Esophagus squamous epithelium (tissue), 5 donors: ENCODE results near the gene SPEM3. TPM values are rescaled to one million over a fixed set of nuclear protein-coding genes. Genes with fewer than 3 reads are reported as not detected.

ENCODE experiments used
- DNase-seq: peaks from one replicate; lab custom pipeline; 2025; lab: John Stamatoyannopoulos, UW
- H3K27ac ChIP-seq, 4 donors: fragments of 200-600 bp; sonication (generic); one replicate each; pipeline ENCODE4 v1.5.1; 2016 to 2019; ENCODE audit warnings: mild to moderate bottlenecking in 1 of 4
- H3K27me3 ChIP-seq, 4 donors: fragments of 200-600 bp; sonication (generic); 1 replicate in 3 of 4; 2 replicates in 1 of 4; pipeline versions ENCODE4 v1.5.1 to v1.6.0; 2017 to 2021; ENCODE audit warnings: antibody characterized with exemption in 1 of 4
- H3K36me3 ChIP-seq, 3 donors: fragments of 200-600 bp; sonication (generic); one replicate each; pipeline ENCODE4 v1.5.1; 2016 to 2019
- H3K4me1 ChIP-seq, 3 donors: fragments of 200-600 bp; sonication (generic); one replicate each; pipeline ENCODE4 v1.5.1; 2017 to 2019
- H3K4me3 ChIP-seq, 4 donors: fragments of 200-600 bp; sonication (generic); 1 replicate in 3 of 4; 2 replicates in 1 of 4; pipeline ENCODE4 v1.5.1; 2016 to 2019; ENCODE audit warnings: mild to moderate bottlenecking in 2 of 4, moderate library complexity in 1 of 4
- H3K9me3 ChIP-seq, 3 donors: fragments of 200-600 bp; sonication (generic); one replicate each; pipeline ENCODE4 v1.5.1; 2016 to 2019
- POLR2A ChIP-seq, 4 donors: fragments of 450-650 bp; IDR thresholded peaks; one replicate each; pipeline ENCODE4 v1.6.1; 2017; ENCODE audit warnings: antibody characterized with exemption in 4 of 4, mild to moderate bottlenecking in 4 of 4, moderate library complexity in 3 of 4
- WGBS, 2 donors: methylation state at CpG; one replicate each; pipeline ENCODE4 v1.1.5; 2018; 5-methylcytosine and 5-hydroxymethylcytosine counted together
- intact Hi-C: fragments of 100-400 bp; cut with DNase I; formaldehyde crosslinking; loops from one replicate; pipeline ENCODE4 v1.15.0; 2022
- total RNA-seq, 4 donors: library from RNA; depleted of rRNA; stranded (reverse); fragments of >200 nt; gene quantifications; one replicate each; pipeline ENCODE4 v1.1.0, GENCODE V29; 2016
- TF ChIP-seq, protein P1 (sequence below), 6 experiments: fragments of 450-650 bp in 4 of 6; fragments of 200-600 bp in 2 of 6; sonication (generic) in 2 of 6; IDR thresholded peaks; one replicate each; pipeline ENCODE4 v1.5.1; 2016 to 2019; ENCODE audit warnings: antibody characterized with exemption in 6 of 6, mild to moderate bottlenecking in 4 of 6, moderate library complexity in 4 of 6
- donor health status: DM: yes; HTN: yes; CAD: no.

SPEM3 gene
- total RNA-seq, 4 donors from 2014 or later = not detected

DNA sequence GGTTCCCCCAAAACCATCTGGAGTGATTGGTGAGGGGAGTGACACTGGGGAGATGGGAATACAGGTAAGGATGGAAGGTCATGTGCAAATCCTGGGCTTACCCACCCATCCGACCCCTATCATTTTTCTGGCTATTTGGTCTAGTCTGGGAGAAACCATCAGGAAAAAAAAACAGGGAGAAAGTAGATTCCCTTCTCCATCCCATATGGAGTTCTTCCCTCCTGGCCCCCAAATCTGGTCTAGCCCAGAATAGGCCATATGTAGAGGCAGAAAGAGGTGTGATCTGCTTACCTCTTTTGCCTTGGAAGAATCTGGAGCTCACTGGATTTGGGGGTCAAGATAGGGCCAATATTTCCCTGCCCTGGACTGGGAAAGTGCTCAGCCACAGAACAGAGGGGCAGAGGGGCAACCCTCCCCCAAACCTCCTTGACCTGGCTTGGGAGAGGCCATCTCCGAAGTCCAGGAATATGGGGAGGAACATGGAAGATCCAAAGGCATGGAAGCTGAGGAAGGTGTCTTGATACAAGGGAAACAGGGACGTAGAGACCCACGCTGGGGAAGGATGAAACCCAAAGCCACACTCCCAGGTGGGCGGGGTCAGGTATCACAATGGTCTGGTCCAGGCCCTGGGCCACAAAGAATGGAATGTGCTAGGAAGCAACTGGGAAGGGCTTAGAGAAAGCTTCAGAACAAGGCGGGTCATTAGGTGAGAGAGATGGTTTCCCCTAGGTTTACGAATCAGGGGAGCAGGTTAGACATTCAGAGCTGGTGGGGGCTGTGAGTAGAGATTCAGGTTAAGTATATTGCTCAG is 32.4 kb downstream of the SPEM3 start:
- Histone ChIP-seq H3K27ac (no peak overlapping the region), H3K4me1 (peaks cover 7 to 56% (median 9%) of the 10 kb centered on the region in 3 donors), H3K4me3 (no peak overlapping the region), H3K27me3 (no peaks in the 10 kb centered on the region), H3K9me3 (no peaks in the 10 kb centered on the region), H3K36me3 (peaks cover 5 to 41% (median 10%) of the 10 kb centered on the region in 3 donors)
- DNase-seq = no peak
- whole genome bisulfite sequencing, 2 donors = 90 to 93% methylated on average over 6 to 7 of the region's 7 CpGs
- intact Hi-C loops = no loop called here
- no peak for TF ChIP-seq POLR2A (IDR thresholded peaks at IDR 0.05)
- TF ChIP-seq, protein P1, sequence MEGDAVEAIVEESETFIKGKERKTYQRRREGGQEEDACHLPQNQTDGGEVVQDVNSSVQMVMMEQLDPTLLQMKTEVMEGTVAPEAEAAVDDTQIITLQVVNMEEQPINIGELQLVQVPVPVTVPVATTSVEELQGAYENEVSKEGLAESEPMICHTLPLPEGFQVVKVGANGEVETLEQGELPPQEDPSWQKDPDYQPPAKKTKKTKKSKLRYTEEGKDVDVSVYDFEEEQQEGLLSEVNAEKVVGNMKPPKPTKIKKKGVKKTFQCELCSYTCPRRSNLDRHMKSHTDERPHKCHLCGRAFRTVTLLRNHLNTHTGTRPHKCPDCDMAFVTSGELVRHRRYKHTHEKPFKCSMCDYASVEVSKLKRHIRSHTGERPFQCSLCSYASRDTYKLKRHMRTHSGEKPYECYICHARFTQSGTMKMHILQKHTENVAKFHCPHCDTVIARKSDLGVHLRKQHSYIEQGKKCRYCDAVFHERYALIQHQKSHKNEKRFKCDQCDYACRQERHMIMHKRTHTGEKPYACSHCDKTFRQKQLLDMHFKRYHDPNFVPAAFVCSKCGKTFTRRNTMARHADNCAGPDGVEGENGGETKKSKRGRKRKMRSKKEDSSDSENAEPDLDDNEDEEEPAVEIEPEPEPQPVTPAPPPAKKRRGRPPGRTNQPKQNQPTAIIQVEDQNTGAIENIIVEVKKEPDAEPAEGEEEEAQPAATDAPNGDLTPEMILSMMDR (IDR thresholded peaks at IDR 0.05) = no peak

DNA sequence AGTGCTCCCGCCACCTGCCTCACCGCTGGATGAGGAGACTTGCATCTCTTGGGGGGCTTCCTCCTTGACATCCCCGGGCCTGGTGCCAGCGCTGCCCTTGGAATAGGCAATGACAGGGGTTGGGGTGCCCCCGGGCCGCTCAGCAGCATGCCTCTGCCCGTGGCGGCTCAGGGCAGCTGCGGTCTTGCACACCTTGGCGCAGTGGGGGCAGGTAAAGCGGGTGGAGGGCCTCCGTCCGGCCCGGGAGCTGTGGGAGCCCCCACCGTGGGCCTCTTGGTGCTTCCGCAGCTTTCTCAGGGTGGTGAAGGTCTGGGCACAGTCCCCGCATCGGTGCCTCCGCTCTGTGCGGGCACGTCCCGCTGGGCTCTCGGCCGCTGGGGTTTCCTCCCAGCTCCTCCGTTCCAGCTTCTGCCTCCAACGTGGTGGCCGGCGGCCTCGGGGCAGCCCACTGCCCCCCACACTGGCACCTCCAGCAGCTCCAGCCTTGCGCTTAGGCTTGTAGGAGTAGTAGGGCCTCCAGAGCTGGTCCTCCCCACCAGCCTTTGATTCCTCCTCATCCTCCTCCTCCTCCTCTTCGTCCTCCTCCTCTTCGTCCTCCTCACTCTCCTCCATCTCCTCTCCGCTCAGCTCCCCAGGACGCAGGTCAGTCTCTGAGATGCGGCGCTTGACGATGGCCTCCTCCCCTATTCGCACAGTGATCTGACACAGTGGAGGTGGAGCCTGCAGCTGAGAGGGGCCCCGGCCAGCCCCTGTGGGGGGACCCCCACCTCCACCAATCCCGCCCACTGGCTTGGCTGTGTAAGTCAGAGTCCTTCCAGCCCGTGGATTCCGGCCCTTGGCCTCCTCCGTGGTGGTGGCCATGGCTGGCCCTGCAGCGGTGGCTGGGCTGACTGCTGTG is 34.1 kb downstream of the SPEM3 start:
- Histone ChIP-seq H3K27ac (peak overlapping the region in 2 of 4 donors; percentile 34 to 71), H3K36me3 (peaks cover 10 to 58% (median 11%) of the 10 kb centered on the region in 3 donors), H3K4me1 (peaks cover 14 to 56% (median 17%) of the 10 kb centered on the region in 3 donors), H3K9me3 (no peaks in the 10 kb centered on the region), H3K27me3 (no peaks in the 10 kb centered on the region), H3K4me3 (no peak overlapping the region)
- intact Hi-C loops = no loop called here
- DNase-seq = no peak
- TF ChIP-seq, protein P1 (IDR thresholded peaks at IDR 0.05) = no peak
- WGBS, 2 donors = 92 to 93% methylated on average over 11 to 25 of the region's 44 CpGs

DNA sequence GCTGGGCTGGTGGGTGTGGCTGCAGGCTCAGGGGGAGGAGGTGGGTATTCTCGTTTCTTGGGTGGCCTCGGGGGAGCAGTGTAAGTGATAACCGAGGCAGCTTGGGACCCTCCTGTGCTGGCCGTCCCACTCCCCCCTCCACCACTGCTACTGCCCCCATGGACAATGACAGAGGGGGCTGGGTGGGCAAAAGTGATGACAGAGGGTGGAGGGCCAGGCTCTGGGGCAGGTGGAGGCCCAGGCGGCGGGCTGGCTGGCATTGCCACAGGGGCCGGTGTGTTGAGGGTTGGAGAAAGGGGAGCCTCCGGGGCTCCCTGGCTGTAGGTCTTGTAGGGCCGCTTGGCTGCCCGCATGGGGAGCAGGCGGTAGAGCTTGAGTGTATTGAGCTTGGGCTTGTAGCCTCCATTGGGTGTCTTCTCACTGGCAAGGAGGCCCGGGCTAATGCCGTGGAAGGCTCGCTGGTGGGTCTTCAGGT is 34.8 kb downstream of the SPEM3 start:
- H3K27ac ChIP-seq = peak overlapping the region; percentile 34 to 71 (median 63)
- DNase-seq = no peak
- no peak overlapping the region for H3K4me3 ChIP-seq
- H3K4me1 ChIP-seq = peaks cover 14 to 63% (median 17%) of the 10 kb centered on the region in 3 donors
- H3K27me3 ChIP-seq = no peaks in the 10 kb centered on the region
- H3K36me3 ChIP-seq = peaks cover 10 to 64% (median 11%) of the 10 kb centered on the region in 3 donors
- no peak for TF ChIP-seq POLR2A (IDR thresholded peaks at IDR 0.05)
- TF ChIP-seq, protein P1 (IDR thresholded peaks at IDR 0.05) = no peak
- no peaks in the 10 kb centered on the region for H3K9me3 ChIP-seq
- WGBS, 2 donors = 100% methylated on average over 1 to 2 of the region's 14 CpGs
- intact Hi-C loops = no loop called here

DNA sequence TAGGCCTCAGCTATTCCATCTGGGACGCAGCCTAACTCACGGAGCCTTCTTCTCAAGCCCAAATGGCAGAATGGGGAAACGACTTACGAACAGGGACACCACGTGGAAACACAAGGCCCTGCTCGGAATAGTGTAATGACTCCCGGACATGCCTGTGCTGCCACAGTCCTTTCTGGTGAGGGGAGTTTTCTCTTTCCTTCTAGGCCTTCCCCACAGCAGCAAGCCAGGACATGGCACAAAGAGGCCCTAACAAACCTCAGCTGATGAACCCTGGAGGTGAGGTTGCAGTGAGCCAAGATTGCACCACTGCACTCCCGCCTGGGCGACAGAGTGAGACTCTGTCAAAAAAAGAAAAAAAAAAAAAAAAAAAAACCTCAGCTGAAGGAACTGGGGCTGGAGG is 35.4 kb downstream of the SPEM3 start:
- intact Hi-C loops = no loop called here
- DNase-seq = no peak
- H3K27me3 ChIP-seq = no peaks in the 10 kb centered on the region
- H3K9me3 ChIP-seq = no peaks in the 10 kb centered on the region
- peaks cover 10 to 68% (median 11%) of the 10 kb centered on the region in 3 donors for H3K36me3 ChIP-seq
- no peak overlapping the region for H3K4me3 ChIP-seq
- H3K4me1 ChIP-seq = peaks cover 14 to 68% (median 17%) of the 10 kb centered on the region in 3 donors
- H3K27ac ChIP-seq = peak overlapping the region; percentile 34 to 71 (median 63)
- no peak for TF ChIP-seq POLR2A (IDR thresholded peaks at IDR 0.05)
- TF ChIP-seq, protein P1 (IDR thresholded peaks at IDR 0.05) = no peak
- WGBS, 2 donors = 40 to 62% methylated on average over 5 to 9 of the region's 9 CpGs
